NCI-H774 (cell line): ENCODE data around the gene CAB39.
"Not testable (repeated sequence)": the region's sequence is repeated elsewhere in the genome, so short reads cannot be mapped to it uniquely, and the experiment has no call there.

ENCODE experiments used
- DNase-seq: peaks from one replicate; lab custom pipeline; 2025; lab: John Stamatoyannopoulos, UW

Gene CAB39

DNA sequence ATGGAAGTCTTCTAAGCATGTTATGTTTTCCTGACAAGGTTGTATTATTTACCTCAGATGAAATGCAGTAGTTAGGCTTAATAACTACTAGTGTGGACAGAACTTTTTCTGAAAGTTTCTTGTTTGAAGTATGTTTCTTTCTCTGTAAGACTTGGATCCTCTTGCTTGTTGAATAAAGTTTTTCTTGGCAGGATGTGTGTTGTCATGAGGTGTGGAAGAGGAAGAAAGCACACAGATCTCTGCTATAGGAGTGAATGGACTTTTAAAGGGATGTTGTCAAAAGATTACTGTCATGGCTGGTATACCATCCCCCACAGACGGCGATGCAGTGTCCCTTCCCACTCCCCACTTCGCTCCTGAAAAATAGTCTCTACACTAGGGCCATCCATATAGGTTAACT is 2.6 kb downstream of the CAB39 start:
- no peak for DNase-seq

DNA sequence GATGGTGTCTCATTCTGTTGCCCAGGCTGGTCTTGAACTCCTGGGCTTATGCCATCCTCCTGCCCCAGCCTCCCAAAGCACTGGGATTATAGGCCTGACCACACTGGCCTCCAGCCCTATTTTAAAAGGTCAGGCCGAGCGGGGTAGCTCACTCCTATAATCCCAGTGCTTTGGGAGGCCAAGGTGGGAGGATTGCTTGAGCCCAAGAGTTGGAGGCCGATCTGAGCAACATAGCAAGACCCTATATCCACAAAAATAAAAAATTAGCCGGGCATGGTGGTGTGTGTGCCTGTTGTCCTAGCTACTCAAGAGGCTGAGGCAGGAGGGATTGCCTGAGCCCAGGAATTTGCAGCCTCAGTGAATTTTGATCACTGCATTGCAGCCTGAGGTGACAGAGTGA is 3.9 kb downstream of the CAB39 start:
- no peak for DNase-seq

DNA sequence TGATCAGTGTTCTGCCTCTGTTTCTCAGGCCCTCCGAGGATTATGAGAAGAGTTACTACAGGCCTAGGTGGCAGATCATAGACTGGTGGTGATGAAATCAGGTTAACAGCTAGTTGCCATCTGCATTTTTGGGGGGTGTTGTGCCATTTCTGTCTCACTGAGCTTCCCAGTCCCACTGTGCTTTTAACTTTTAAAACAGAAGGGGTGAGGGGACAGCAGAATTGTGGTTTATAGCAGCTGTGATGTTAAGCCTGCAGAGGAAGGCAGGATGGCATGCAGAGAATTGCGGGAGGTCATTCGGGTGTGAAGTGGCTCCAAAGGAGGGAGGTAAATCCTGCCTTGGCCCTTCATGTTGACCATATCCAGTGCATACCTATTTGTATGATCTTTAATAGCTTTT is 5.0 kb downstream of the CAB39 start:
- DNase-seq = no peak

DNA sequence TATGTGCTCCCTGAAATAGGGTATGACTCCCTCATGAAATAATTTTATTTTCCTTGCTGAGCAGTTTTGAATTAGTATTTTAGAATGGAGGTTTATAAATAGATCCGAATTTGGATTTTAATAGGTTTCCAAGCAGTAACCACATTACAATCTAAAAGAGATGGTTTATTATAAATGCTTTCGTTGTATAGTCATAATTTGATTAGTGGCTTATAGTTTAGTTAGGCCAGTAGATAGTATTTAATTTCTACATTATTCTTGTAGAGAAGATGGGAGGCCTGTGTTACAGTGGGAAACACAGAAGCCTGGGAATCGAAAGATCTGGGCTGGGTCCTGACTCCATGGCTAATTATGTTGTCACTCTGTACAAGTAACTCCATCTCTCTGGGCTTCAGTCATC is 6.7 kb downstream of the CAB39 start:
- DNase-seq = no peak

DNA sequence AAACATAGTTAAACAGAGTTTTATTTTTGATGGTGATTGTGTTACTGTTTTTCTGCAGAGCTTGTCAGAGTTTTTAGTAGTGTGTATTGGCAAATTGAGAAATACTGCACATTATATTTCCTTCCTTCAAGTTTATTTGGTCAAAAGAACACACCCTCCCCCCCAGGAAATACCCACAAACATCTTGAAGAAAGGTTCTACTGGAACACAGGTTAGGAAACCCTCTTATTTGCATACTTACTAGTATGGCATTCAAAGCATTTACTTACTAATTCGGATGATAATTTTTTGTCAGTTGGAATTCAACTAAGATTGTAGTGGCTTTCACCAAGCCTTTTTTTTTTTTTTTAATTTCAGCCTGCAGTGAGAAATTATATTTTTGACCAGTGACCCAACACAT is 9.1 kb downstream of the CAB39 start:
- DNase-seq = no peak

DNA sequence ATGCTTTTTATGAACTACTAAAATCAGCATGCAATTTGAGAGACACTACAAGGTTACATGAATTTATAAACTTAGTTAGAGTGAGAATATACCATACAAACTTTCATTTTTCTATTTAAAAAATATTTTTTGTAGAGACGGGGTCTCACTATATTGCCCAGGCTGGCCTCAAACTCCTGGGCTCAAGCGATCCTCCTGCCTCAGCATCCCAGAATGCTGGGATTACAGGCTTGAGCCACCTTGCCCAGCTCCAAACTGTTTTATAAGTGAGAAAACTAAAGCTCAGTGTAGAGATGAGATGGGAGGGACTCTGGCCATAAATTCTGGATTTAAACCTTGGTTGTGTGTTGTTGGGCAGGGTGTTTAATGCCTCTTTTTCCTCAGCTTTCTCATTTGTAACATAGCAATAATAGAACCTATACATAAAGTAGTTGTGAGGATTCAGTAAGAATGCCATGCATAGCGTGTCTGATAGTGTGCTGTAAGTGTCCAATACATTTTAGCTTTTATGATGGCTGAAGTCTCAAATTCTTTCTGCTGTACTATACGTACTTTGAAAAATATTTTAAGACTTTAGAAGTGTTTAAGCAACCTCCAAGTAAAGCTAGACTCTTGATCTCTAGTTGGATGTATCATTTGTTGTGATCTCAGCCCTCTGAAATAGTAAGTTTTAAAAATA is 9.7 kb downstream of the CAB39 start:
- no peak for DNase-seq

DNA sequence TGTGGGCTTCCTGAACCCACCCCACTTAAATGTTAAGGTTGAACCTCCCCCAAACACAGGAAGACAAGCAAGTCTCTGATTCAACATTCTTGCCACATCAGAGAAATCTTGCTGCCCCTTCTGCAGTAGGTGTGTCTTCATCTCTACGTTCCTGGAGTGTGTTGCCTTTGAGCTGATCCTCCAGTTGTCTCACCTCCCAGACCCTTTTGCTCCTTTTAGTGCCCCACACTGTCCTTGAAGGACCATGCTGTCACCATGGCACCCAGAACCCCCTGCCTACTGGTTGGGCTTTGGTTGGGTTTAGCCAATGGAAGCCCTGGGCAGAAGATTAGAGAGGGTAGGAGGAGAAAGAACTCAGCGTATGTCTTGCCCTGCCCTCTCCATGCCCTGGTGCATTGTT is 10.7 kb downstream of the CAB39 start:
- DNase-seq = no peak

DNA sequence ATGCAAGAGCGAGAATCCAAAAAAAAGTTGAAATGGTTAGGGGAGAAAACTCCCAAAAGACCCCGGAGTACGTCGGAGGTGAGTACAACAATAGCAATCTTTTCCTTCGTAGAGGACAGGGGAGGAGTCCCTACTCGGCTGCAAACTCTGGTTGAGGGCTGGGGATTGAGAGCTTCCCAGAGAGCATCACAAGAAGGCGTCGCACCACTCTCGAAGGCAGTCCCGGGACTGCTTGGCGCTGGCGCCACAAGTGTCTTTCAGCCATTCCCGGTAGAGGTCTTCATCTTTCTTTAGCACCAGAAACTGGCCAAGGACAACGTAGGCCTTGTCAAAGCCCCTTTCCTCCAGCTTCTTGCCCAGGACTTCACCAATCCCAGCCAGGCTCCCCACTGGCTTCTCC is 12.3 kb downstream of the CAB39 start:
- not testable (repeated sequence) for DNase-seq

DNA sequence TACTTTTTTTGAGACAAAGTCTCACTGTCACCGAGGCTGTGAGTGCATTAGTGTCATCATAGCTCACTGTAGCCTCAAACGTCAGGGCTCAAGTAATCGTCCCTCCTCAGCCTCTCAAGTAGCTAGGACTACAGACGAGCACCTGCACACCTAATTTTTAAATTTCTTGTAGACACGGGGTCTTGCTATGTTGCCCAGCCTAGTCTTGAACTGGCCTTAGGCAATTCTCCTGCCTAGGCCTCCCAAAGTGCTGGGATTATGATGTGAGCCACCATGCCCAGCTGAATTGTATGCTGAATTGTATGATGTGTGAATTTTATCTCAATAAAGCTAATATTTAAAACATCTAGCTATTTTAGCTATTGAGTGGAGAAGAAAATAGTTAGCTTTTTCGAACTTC is 18.9 kb downstream of the CAB39 start:
- DNase-seq = no peak

DNA sequence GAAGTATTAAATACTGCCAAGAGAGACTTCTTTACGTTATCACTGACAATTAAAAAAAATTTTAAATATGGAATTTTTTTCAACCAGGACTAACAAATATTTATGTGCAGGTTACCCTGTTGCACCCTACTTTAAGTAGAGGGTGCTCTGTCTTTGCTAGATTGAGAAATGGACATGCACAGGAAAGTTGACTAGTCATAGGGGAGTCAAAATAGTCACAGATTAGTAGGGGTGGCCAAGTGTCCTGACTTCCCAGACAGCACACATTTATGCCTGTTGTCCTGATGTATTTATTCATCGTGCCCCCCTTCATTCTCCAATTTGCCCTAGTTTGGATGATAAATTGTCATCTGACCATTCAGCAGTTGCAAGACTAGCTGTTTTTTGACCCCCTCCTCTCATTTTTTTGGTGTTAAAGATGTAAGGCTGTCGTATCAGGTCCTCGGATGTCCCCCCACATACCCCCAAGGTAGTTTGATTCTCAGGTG is 20.3 kb downstream of the CAB39 start:
- no peak for DNase-seq

DNA sequence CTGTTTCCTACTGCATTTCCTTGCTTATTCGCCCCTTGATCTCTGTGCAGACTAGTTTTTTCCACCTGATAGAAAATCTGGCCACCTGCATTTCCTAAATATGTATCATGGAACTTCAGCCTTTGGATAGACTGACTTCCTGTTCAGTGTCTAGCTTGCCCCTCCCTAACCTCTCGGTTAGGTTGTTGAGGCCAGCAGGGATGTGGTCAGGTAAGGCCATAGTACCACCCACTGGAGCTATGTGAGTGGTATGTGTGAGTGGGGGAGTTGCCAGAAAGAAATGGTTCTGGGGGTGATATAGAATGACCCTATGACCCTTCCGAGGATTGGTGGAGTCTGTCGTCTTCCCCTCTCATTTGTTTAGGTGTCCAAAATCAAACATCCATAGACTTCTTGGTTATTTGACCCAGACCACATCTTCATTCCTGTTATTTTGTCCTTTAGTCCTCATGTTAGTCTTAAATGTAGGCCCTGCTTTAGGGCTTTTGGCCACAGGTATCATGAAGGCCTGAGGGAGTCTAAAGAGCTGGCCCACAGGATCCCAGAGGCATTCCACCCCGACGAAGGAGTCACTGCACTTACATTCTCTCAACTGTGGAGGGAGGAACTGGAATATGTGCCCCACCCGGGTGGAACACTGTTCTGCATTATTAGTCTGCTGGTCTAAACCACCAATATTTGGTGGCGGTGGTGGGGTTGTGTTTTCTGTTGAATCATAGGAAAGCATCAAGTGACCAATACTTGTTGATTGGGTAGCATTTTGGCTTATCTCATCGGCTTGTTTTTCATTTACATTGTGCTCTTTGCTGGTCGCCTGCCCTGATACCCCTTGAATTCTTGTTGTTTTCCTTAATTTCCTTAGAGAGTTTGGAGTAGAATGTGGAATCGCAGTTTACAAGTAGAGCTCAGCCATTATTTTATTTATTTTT is 21.9 kb downstream of the CAB39 start:
- no peak for DNase-seq

DNA sequence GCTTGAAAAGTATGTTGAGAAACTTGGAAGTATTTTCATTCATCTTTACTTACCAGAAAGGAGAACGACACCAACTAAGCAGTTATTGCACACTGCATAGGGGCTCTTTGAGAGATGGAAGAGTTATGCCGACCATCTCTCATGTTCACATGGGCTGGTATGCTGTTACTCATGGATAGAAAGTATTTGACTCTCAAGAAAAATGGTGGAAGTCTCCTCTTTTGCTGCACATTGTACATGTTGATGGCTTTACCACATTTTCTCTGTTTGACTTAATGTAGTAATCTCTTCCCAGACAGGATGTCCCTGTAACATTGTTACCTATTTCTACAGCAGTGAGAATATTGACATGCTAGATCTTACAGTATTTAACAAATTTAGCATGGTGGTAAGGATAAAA is 23.2 kb downstream of the CAB39 start:
- DNase-seq = no peak

DNA sequence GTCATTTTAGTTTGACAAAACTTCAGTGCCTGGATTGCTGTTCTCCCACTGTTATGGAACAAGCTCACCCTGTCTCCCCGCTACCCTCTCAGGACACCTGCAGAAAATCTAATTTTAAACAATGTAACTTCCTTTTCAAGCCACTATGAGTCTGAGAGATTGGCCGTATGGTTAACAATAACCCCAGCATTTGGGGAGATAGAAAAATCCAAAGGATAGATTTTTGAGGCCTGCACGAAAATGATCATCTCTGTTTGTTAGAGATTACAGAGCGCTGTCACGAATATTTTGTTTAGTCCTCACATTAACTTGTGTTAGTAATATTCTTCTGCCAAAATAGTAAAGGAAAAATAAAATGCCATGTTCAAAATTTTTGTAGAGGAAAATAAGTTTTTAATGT is 24.7 kb downstream of the CAB39 start:
- no peak for DNase-seq

DNA sequence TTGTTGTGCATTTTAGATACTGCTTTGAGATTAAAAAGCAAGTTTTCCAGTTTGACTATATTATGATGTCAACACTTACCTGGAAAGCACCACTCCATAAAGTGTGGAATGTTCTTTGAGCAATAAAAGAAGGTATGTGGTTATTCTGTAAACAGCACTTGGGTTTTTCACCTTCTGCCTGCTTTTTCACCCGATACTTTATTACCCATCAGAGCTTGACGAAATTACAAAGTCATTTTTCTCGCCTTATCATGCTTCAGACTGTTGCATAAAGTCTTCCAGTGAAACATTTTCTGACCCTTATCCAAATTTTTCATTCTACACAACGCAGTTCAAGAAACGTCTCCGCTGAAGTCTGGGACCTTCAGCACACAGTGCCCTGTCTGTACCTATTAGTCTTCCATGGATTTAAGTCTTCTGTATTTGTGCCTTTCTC is 25.2 kb downstream of the CAB39 start:
- DNase-seq = no peak

DNA sequence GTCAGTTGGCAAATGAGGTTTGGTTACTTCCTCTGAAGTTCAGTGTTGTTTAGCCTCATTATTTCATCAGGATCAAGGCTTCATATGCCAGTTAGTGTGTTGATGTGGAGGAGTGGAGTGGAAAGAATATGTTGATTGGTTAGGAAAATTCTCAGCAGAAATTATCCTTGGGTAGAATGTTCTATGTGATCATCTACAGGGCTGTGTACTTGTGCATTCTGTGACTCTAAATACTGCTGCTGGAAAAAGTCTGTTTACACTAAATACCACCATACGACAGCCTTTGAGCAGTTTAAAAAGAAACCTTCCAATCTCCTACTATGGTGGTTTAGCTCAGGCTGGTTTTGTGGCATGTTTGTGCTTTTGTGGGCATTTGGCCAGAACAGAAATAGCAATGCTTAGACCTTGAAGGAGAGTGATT is 25.8 kb downstream of the CAB39 start:
- DNase-seq = no peak

DNA sequence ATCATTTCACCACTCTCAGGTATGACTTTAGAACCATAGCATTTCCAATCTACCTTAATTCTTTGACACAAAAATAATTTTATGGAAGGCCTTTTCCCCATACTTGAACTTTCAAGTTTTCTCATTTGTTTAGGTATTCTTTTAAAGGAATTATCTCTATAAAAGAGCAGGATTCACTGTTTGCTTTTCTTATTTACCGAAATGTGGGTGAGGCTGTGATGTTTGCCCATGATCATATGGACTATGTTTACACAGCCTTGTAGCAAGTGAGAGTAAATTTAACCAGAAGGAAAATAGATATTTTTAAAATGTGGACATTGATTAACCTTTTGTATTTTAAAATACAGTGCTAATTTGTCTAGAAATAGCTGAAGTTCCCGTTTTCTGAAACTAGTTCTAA is 26.3 kb downstream of the CAB39 start:
- DNase-seq = no peak

DNA sequence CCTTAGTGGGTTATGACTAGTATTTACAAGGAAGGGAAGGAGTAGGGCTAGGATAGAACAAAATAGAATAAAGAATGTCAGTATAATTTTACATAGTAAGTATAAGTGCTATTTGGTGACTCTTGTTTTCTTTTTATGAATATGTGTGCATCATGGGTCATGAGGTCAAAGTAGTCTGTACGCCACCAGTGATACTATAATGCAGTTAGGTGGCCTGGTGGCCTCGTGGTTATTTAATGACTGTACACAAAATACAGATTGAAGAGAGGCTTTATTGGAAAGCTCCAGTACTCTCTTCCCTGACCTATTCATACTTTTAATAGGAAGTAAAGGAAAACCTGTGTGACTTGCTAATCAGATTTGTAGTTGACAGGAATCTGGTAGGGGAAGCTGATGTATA is 27.3 kb downstream of the CAB39 start:
- no peak for DNase-seq

DNA sequence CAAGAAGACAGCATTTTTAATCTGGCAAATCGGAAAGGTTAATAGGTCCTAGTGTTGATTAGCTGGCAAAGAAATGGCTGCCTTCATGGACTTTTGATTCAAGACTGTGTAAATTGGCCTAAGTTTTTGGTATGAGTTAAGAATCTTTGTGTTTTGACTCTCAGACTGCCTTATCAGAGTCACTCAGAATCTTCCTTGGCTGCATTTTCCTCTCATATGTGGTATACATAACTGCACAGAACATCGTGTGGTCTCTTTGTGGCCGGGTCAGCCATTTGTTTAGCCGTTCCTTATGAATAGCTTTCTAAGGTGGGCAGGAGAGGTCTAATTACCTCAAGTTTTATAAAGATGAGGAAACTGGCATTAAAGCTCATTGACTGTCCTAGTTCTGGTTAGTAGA is 30.1 kb downstream of the CAB39 start:
- DNase-seq = no peak

DNA sequence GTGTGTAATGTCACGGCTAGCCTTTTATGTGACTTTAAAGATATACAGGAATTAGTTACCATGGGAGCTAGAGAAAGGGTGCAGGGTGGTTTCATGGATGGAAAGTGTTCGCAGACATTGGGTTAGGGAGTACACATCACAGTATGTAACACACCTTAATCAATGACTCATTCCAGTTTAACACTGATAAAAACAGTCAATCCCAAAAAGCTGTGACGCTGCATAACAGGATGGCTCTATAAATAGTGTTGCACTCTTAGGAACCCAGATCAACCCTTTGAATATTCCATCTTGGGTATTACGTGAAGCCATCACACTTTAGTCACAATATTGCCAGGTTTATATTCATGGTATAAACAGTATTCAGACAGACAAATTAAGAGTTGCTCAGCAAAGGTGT is 33.6 kb downstream of the CAB39 start:
- no peak for DNase-seq

DNA sequence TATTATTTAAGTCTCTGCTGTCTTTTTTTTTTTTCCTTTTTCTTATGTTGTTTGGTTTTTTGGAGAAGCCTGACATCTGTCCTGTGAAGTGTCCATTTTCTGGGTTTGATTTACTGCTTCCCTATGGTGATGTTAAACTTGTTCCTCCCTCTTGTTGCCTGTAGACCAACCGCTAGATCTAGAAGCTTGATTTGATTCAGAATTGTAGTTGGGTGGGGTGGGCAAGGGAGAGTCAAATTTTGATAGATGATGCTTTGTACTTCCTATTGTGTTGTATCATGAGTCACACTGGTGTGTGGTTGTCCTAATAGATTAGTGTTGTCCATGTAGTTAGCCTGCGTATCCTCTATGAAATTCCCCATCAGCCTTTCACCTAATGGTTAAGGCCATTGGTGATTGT is 35.4 kb downstream of the CAB39 start:
- no peak for DNase-seq

DNA sequence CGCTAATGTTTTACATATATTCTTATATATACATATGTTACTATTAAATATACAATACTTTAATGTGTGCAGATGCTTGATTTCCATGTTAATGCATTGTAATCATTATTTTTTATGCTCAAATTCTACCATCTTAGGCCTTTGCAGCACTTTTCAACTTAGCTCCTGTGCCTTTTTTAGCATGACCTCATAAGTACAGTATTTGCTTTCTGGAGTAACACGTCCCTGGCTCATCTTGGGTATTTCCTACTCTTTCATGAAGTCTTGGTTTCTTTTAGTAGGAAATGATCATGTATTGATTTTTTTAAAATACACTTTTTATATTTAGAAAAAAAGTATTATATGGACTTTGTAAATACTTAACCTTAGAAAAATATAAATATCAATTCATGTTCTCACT is 36.5 kb downstream of the CAB39 start:
- no peak for DNase-seq

DNA sequence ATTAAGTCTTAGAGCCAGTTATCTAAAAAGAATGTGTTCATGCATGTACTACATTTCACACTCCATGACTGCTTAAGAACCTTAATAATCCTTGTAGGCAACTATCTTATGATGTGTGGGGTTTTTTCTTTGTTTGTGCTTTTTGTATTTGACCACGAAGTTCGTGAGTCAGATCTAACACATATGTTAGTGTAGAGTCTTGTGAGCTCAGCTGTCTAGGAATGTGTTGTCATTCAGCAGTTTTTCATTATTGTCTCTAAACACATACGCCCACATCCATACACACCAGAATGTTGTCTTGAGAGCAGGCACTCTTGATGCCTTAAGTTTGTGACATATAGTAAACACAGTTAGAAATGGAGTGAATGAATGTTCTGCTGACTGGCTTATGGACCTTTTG is 38.4 kb downstream of the CAB39 start:
- no peak for DNase-seq

DNA sequence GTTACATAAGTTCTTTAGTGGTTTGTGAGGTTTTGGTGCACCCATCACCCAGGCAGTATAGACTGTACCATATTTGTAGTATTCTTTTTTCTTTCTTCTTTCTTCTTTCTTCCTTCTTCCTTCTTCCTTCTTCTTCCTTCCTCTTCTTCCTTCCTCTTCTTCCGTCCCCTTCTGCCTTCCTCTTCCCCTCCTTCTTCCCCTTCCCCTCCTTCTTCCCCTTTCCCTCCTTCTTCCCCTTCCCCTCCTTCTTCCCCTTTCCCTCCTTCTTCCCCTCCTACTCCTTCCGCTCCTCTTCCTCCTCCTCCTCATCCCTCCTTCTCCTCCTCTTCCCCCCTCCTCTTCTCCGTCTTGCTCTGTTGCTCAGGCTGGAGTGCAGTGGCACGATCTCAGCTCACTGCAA is 41.6 kb downstream of the CAB39 start:
- DNase-seq = no peak
